GM12891 (cell line): ENCODE measurements around the gene GSTM4.

Experiments
- POLR2A ChIP-seq: IDR thresholded peaks from 2 replicates; pipeline ENCODE4 v1.6.1; 2011; ENCODE audit warnings: low read depth, low read length, control low read depth
- POLR2AphosphoS5 ChIP-seq: IDR thresholded peaks from 2 replicates; pipeline ENCODE4 v1.6.1; 2011; ENCODE audit warnings: low read depth, low read length, control low read depth
- POU2F2 ChIP-seq: IDR thresholded peaks from 2 replicates; pipeline ENCODE4 v1.6.1; 2011; ENCODE audit warnings: low read depth, mild to moderate bottlenecking, control low read depth, low read length, moderate library complexity
- TAF1 ChIP-seq: IDR thresholded peaks from 2 replicates; pipeline ENCODE4 v1.6.1; 2011; ENCODE audit warnings: low read depth, low read length, control low read depth

GRCh38 chr1:109617291-109617801, 38.6 kb upstream of the GSTM4 start:
- TF ChIP-seq TAF1 (no peak), POLR2A (no peak), POLR2AphosphoS5 (no peak), POU2F2 (no peak)
